H1 (cell line): ENCODE measurements around the gene DNAH12. TPM values are rescaled to one million over a fixed set of nuclear protein-coding genes. Genes with fewer than 3 reads are reported as not detected.
A peak's percentile ranks its signal among the peaks of the same experiment; 100 is the strongest.

Experiments
- RXRA ChIP-seq: IDR thresholded peaks from 2 replicates; pipeline ENCODE4 v1.6.1; 2011; ENCODE audit warnings: low read depth, mild to moderate bottlenecking, low read length, moderate library complexity; ENCODE audit not compliant: insufficient read depth
- polyA plus RNA-seq, 7 experiments: library from polyadenylated mRNA; depleted of rRNA in 3 of 7; stranded (reverse) in 5 of 7; unstranded in 2 of 7; fragments of >200 nt in 5 of 7; fragments of 200-250 nt in 2 of 7; gene quantifications; 1 replicate in 5 of 7; 2 replicates in 1 of 7; 4 replicates in 1 of 7; pipeline versions ENCODE4 v1.2.1 to v1.2.3, GENCODE V29; 2011 to 2013; ENCODE audit warnings: missing spikeins in 2 of 7, mixed read lengths in 2 of 7
- total RNA-seq: library from RNA; stranded (reverse); fragmentation: NEBNext Ultra II Directional; extraction: Animal tissue kit (Norgen Biotek cat#: 25700); gene quantifications from 2 replicates; pipeline ENCODE4 v1.2.1, GENCODE V29; 2021
- TF ChIP-seq, protein P1 (sequence below), 3 experiments: IDR thresholded peaks; 1 replicate in 2 of 3; 2 replicates in 1 of 3; pipeline versions ENCODE4 v1.5.1 to v1.6.1; 2011; ENCODE audit warnings: low read length in 3 of 3, mild to moderate bottlenecking in 3 of 3, inconsistent platforms in 2 of 3, low read depth in 1 of 3, moderate library complexity in 1 of 3; ENCODE audit not compliant: insufficient read depth in 1 of 3; ENCODE audit errors: control extremely low read depth in 1 of 3

Gene DNAH12
- total and polyA plus RNA-seq, 2 of the 8 experiments (the other 6 are each of a cell fraction or from before 2014, with no cell fraction given) = not detected

DNA sequence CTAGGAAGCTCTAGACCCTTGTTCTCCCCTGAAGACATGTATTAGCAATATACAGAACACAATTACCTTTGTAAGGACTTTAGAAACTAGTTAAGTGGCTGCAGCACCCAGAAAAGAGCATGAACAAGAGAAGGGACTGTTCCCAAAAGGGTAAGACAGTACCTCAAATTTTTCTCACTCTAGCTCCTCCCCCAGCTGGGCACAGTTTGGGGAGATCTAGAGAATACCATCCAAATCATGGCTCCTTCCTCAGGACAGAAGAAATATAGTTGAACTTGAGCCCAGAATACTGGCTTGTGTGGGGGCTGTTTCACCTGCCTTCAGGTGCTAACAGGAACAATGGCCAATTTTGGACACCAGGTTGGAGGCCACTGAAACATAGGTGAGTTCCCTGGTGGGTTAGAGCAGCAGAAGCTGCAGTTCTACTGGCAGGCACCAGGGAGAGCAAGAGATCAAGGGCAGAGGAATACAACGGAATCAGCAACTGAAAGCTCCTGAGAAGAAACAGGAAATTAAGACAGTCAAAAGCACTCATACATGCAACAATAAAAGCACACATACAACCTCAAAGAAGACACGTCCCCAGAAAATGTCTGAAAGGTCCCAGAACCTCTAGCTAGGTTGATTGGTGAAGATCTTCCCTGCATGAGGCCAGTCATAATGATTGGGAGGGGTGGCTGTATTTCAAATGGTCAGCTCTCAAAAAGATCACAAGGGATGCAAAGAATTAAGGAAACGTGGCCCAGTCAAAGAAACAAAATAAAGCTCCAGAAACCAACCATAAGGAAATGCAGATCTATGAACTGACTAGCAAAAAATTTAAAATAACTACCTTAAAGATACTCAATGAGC is 146.7 kb downstream of the DNAH12 start (continued):
- TF ChIP-seq, protein P1, sequence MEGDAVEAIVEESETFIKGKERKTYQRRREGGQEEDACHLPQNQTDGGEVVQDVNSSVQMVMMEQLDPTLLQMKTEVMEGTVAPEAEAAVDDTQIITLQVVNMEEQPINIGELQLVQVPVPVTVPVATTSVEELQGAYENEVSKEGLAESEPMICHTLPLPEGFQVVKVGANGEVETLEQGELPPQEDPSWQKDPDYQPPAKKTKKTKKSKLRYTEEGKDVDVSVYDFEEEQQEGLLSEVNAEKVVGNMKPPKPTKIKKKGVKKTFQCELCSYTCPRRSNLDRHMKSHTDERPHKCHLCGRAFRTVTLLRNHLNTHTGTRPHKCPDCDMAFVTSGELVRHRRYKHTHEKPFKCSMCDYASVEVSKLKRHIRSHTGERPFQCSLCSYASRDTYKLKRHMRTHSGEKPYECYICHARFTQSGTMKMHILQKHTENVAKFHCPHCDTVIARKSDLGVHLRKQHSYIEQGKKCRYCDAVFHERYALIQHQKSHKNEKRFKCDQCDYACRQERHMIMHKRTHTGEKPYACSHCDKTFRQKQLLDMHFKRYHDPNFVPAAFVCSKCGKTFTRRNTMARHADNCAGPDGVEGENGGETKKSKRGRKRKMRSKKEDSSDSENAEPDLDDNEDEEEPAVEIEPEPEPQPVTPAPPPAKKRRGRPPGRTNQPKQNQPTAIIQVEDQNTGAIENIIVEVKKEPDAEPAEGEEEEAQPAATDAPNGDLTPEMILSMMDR (IDR thresholded peaks at IDR 0.05; ENCODE audit: control extremely low read depth in 1 of 3, insufficient read depth in 1 of 3, low read depth in 1 of 3, low read length in 3 of 3) = peak; percentile 73 to 96 (median 86)
- no peak for TF ChIP-seq RXRA
- TF ChIP-seq, all 59 proteins: peak for 2
